GM03348 (cell line): Measurements from ENCODE around the gene TROAP.
A peak's percentile ranks its signal among the peaks of the same experiment; 100 is the strongest.
"Not testable (repeated sequence)": the region's sequence is repeated elsewhere in the genome, so short reads cannot be mapped to it uniquely, and the experiment has no call there.

Experiments
- DNase-seq: peaks from one replicate; pipeline ENCODE4 v3.0.0; 2012; ENCODE audit warnings: low spot score

The TROAP gene

DNA sequence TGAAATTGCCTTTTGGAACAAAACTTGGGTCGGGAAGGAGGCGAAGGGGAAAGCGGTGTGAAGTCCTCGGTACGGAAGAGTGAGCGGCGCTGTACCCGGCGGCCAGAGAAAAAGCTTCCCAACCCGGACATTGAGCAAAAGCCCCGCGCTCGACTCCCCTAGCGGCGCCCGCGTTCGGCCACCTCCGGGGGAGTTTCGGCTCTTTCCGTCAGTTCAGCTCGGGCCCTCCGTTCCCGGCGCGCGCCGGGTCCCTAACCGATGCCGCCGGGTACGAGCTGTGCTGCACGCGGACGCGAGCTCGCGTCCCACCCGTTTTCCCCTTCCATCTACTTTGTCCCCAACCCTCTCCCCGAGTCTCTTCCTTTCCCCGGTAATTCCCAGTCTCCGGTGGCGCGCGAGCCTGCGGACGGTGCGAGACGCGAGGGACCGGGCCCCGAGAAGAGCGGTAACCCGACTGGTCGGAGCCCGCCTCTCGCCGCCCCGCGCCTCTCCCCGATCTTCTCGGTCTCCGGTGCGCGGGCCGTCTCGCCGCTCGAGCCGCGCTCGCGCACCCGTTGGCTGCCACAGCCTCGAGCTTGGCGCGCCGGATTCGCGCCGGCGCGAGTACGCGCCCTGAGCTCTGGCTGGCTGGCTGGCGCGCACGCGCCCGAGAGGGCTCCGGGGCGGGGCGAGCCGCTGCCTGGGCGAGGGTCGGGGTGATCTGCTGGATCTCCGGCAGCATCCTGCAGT lies 43.8 kb downstream of the TROAP start:
- peak; percentile 97 for DNase-seq

DNA sequence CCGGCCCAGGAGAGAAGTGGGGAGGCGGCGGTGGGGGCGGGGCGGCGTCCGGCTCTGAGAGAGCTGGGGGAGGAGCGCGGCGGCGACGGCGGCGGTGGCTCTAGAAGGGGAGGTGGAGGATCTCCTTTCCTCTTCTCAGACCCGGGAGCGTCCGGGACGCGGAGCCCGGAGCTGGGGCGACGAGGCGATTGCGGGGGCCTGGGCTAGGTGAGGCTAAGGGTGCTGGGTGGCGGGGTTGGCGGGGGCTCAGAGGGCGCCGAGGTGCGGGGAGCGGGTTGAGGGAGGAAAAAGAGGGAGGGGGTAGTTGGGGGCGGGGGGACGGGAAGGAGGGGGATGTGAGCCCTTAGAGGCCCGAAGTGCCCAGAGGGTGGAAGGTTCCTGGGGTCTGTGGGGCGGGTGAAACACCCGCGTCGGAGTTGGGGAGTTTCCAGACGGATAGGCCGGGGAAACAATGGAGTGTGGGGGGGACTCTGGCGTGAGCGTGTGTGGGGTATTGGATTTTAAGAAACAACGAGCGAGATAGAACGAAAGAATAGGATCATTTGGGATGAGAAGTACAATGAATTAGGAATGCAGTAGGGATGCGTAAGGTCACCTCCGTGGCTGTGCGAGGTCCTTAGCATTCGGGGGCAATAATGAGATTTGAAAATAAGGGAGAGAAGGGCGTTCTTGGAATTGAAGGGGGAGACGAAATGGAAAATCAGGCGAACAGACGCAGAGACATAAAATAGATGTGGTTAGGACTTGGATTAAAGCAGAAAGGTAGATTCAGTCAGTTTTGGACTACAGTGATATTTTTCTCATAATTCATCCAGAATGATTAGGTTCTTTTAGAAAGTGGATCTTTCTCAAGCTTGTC lies 44.6 kb downstream of the TROAP start, which contains the start of gene SPATS2:
TSS of gene SPATS2 (plus strand) at position 82 of the 859 bp plus-strand sequence. CDS start 93,551 bp downstream, outside the sequence.
- DNase-seq: peak; percentile 40

DNA sequence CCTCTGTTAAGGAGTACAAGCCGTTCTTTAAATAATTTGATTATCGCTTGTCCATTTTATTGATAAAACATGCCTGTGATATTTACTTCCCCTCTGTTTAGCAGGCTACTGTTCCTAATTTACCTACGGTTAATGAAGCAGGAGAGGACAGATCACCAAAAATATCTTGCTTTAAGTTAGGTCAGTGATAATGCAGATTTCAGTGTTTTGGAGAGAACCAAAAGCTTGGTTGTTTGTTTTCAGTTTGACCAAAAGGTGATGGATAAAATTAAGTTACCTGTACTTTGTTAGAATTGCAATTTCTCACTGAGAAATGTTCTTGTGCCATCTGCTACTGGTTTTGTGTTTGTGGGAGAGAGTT lies 45.2 kb downstream of the TROAP start:
- DNase-seq: no peak

DNA sequence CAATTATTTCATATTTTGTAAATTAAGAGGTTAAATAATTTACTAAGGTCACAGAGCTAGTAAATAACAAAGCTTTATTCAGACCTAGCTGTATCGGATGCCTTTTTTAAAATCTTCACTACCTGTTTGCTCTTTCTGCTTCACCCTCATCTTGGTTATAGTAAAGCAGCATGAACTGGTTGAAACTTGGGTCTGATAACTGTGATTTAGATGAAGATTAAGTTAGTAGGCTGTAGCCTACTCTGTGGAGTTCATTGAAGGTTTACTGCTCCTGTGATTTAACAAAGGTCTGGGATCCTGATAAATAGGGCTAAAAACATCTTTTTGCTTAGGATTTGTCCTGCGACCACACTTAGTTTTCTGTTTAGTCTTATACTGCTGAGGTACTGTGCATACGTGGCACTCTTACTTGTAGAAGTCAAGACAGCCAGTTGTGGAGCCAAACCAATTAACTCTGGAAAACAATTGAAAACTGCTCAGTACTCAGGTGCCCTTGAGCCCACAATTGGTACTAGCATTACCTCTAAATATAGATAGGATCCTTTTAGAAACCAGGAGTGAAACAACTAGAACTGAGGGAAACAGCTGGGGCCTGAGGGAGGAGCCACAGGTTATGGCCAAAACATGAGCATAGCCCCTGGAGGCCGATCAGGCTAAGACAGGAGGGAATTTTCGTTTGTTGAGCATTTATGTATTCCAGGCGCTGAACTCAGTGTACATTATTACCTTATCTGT lies 46.5 kb downstream of the TROAP start:
- DNase-seq: peak; percentile 76

DNA sequence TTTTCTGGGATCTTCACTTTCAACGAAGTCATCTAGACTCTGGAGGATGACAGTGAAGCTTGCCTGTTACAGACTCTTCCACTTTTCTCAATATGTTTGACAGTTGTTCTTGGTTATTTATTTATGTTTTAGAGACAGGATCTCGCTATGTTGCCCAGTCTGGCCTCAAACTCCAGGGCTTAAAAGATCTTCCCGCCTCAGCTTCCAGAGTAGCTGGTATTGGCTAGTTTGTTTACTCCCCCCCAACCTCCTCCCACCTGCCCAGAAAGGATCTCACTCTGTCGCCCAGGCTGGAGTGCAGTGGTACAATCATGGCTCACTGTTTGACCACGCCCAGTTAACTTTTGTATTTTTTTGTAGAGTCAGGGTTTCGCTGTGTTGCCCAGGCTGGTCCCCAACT lies 47.5 kb downstream of the TROAP start:
- no peak for DNase-seq

DNA sequence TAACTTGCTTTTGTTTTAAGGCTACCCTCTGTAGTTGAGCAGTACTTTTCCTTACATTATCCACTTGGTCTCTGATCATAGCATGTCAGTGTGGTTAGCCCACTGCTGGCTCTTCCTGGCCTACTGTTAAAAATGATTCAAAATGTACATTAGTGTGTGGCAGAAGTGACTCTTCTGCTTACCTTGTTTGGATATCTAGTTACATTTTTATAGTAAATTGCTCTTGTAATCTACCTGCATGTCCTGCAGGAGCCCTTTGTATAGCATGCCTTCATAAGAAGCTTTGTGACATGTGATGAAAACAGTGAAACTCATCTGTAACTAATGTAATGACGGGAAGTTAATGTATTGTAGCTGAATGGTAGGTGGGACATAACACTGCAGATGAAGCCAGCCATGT lies 52.4 kb downstream of the TROAP start:
- no peak for DNase-seq

DNA sequence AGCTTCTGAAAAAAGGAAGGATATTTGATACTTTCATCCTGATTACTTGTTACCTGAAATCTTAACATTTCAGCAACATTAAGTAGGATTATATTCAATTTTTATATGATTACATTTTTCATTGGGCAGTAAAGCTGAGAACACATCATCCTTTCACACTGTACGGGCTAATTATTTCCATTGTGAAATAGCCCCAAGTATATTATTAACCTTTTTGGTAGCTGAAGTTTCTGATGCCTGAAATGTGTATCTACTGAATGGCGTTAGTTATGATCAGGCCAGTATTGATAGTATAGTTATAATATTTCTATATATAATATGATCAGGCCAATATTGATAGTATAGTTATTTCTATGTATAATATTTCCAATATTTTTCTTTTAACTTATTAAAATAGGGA lies 54.3 kb downstream of the TROAP start:
- DNase-seq: no peak

DNA sequence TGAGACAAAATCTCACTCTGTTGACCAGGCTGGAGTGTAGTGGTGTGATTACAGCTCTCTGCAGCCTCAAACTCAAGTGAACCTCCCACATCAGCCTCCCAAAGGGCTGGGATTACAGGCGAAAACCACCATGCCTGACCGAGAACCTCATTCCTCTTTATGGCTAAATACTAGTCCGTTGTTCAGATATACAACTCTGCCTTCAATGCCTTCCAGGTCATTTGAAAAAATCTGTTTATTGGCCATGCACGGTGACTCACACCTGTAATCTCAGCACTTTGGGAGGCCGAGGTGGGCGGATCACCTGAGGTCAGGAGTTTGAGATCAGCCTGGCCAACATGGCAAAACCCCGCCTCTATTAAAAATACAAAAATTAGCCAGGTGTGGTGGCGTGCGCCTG lies 57.1 kb downstream of the TROAP start:
- not testable (repeated sequence) for DNase-seq
